BE2C (cell line): ENCODE results near the gene TYK2.

Experiments
- DNase-seq: peaks from one replicate; pipeline ENCODE4 v3.0.0-alpha.2; 2020
- H3K27me3 ChIP-seq: fragments of 250-450 bp; sonication (Bioruptor Pico); 2 replicates; pipeline ENCODE4 v1.5.1; 2020; ENCODE audit warnings: mild to moderate bottlenecking
- H3K36me3 ChIP-seq: fragments of 250-450 bp; sonication (Bioruptor Pico); 2 replicates; pipeline ENCODE4 v1.5.1; 2020; ENCODE audit warnings: mild to moderate bottlenecking
- H3K4me1 ChIP-seq: fragments of 250-450 bp; sonication (Bioruptor Pico); 2 replicates; pipeline ENCODE4 v1.5.1; 2020
- H3K4me3 ChIP-seq: 2 replicates; pipeline ENCODE4 v1.5.1; 2011; ENCODE audit warnings: low read depth, low read length
- H3K9me3 ChIP-seq: fragments of 250-450 bp; sonication (Bioruptor Pico); 2 replicates; pipeline ENCODE4 v1.5.1; 2020
- CTCF ChIP-seq: IDR thresholded peaks from 2 replicates; pipeline ENCODE4 v1.5.1; 2012; ENCODE audit warnings: mild to moderate bottlenecking, low read depth, low read length

Gene TYK2

GRCh38 chr19:10408511-10409283 lies 28.3 kb upstream of the TYK2 start:
- Histone ChIP-seq H3K36me3 (no peaks in the 10 kb centered on the region), H3K4me1 (no peaks in the 10 kb centered on the region), H3K27me3 (peaks cover 10% of the 10 kb centered on the region), H3K4me3 (no peak overlapping the region), H3K9me3 (no peaks in the 10 kb centered on the region)
- no peak for DNase-seq
- TF ChIP-seq CTCF = no peak

GRCh38 chr19:10407096-10407495 lies 26.7 kb upstream of the TYK2 start:
- TF ChIP-seq CTCF = no peak
- Histone ChIP-seq H3K4me1 (no peaks in the 10 kb centered on the region), H3K9me3 (no peaks in the 10 kb centered on the region), H3K36me3 (no peaks in the 10 kb centered on the region), H3K4me3 (no peak overlapping the region), H3K27me3 (peaks cover 10% of the 10 kb centered on the region)
- no peak for DNase-seq

GRCh38 chr19:10406191-10406590 lies 25.8 kb upstream of the TYK2 start:
- DNase-seq = no peak
- no peaks in the 10 kb centered on the region for H3K4me1 ChIP-seq
- H3K27me3 ChIP-seq = peaks cover 10% of the 10 kb centered on the region
- 0 out of 2 replicates have a peak, but pooled peaks cover 1% of the 10 kb centered on the region for H3K36me3 ChIP-seq
- H3K9me3 ChIP-seq = no peaks in the 10 kb centered on the region
- TF ChIP-seq CTCF = no peak
- no peak overlapping the region for H3K4me3 ChIP-seq

GRCh38 chr19:10404888-10405820 lies 24.8 kb upstream of the TYK2 start:
- Histone ChIP-seq H3K4me1 (no peaks in the 10 kb centered on the region), H3K4me3 (peak overlapping the region; percentile 98), H3K36me3 (0 out of 2 replicates have a peak, but pooled peaks cover 3% of the 10 kb centered on the region), H3K9me3 (no peaks in the 10 kb centered on the region), H3K27me3 (peaks cover 10% of the 10 kb centered on the region)
- TF ChIP-seq CTCF = no peak
- no peak for DNase-seq

GRCh38 chr19:10403137-10404021 lies 23.0 kb upstream of the TYK2 start, which contains the start of gene CDC37:
CDC37 (minus strand) TSS chr19:10403542; CDS start chr19:10403479, 63 bp downstream.
- Histone ChIP-seq H3K4me3 (peak within 1 kb of the TSS; percentile 98), H3K27me3 (peaks cover 10% of the 10 kb centered on the region), H3K4me1 (no peaks in the 10 kb centered on the region), H3K9me3 (no peaks in the 10 kb centered on the region), H3K36me3 (peaks cover 10% of the 10 kb centered on the region)
- DNase-seq = peak; percentile 98
- TF ChIP-seq CTCF = no peak
